ENCODE measurements around the gene MTARC2. TPM values are rescaled to one million over a fixed set of nuclear protein-coding genes. Genes with fewer than 3 reads are reported as not detected.

The MTARC2 gene
- total RNA-seq, 4 donors from 2014 or later, result 20.2 to 26.0 (median 21.1) TPM

DNA sequence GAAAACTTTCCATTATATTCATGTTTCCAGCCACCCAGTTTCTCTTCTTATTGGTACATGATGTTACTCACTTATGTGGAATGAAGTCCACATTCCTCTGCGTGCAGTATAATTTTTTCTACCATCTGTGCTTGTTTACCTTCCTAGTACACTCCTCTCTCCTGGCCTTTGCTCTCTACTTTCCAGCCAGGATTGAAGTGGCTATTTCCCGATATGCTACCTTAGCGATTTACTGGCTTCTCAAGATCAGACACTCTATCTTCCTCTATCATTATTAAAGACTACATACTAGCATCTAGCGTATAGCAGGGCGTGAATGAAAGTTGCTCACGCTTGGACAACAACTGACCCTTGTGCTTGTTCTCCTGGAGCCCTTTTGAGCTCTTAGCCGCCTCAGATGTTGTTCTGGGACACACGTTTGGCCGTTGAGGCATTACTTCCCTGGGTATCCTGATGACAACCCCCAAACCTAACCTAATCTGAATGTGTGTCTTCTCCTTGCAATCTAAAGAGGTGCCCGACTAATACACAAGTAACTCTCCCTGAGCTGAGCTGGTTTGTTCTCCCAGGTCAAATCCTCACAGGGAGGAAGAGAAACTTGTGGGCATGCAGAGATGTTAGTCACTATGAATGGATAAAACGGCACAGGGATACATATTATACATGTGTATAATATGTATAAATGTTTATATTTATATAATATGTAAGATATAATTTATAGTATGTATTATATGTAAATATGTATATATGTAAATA, 13.4 kb upstream of the MTARC2 start:
- TF ChIP-seq, protein P1, sequence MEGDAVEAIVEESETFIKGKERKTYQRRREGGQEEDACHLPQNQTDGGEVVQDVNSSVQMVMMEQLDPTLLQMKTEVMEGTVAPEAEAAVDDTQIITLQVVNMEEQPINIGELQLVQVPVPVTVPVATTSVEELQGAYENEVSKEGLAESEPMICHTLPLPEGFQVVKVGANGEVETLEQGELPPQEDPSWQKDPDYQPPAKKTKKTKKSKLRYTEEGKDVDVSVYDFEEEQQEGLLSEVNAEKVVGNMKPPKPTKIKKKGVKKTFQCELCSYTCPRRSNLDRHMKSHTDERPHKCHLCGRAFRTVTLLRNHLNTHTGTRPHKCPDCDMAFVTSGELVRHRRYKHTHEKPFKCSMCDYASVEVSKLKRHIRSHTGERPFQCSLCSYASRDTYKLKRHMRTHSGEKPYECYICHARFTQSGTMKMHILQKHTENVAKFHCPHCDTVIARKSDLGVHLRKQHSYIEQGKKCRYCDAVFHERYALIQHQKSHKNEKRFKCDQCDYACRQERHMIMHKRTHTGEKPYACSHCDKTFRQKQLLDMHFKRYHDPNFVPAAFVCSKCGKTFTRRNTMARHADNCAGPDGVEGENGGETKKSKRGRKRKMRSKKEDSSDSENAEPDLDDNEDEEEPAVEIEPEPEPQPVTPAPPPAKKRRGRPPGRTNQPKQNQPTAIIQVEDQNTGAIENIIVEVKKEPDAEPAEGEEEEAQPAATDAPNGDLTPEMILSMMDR (IDR thresholded peaks at IDR 0.05; ENCODE audit: low read depth), result no peak

DNA sequence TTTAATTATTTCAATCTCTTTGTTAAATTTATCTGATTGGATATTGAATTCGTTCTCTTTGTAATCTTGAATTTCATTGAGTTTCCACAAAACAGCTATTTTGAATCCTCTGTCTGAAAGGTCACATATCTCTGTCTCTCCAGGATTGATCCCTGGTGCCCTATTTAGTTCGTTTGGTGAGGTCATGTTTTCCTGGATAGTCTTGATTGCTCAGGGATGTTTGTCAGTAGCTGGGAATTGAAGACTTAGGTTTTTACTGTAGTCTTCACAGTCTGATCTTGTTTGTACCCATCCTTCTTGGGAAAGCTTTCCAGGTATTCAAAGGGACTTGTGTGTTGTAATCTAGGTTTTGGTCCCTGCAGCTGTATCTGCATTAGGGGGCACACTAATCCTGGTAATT, 6.8 kb upstream of the MTARC2 start:
- TF ChIP-seq, protein P1 (IDR thresholded peaks at IDR 0.05; ENCODE audit: low read depth), result no peak

DNA sequence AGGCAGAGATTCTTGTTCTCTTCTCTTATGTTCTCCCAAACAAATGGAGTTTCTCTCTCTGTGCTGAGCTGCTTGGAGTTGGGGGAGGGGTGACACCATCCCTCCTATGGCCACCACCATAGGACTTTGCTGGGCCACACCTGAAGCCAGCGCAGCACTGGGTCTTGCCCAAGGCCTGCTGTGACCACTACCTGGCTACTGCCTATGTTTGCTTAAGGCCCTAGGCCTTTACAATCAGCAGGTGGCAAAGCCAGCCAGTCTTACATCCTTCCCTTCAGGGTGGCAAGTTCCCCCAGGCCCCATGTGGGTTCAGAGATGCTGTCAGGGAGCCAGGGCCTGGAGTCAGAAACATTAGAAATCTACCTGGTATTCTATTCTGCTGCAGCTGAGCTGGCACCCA, 6.3 kb upstream of the MTARC2 start:
- TF ChIP-seq, protein P1 (IDR thresholded peaks at IDR 0.05; ENCODE audit: low read depth), result no peak

DNA sequence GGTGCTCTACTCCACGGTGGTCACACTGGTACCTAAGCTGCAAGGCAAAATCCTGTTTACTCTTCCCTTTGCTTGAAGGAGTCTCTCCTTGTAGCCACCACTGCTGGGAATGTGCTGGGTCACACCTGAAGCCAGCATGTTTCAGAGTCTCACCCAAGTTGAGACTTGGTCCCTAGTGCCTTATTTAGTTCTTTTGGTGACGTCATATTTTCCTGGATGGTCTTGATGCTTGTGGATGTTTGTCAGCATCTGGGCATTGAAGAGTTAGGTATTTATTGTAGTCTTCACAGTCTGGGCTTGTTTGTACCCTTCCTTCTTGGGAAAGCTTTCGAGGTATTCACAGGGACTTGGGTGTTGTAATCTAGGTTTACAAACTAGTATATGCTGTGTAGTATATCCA, 5.6 kb upstream of the MTARC2 start:
- TF ChIP-seq, protein P1 (IDR thresholded peaks at IDR 0.05; ENCODE audit: low read depth), result no peak

DNA sequence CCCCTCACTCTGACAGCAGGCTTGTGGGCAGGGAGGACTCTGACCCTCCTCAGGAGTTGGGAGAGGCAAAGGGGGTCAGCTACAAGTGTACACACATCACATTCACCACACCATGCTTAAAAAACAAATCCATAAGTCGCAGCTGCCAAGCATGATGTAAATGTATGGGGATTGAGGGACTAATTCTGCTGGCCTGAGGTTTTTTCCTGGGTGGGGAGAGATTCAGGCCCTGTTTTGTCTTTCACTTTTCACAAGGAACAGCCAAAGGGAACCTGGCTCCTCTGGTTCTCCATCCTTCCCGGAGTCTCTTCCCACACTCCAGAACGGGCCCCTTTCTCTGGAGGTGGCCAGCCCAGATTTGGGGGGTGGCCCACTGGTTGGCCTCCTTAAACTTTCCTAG, 1.3 kb upstream of the MTARC2 start:
- TF ChIP-seq, protein P1 (IDR thresholded peaks at IDR 0.05; ENCODE audit: low read depth), result no peak

DNA sequence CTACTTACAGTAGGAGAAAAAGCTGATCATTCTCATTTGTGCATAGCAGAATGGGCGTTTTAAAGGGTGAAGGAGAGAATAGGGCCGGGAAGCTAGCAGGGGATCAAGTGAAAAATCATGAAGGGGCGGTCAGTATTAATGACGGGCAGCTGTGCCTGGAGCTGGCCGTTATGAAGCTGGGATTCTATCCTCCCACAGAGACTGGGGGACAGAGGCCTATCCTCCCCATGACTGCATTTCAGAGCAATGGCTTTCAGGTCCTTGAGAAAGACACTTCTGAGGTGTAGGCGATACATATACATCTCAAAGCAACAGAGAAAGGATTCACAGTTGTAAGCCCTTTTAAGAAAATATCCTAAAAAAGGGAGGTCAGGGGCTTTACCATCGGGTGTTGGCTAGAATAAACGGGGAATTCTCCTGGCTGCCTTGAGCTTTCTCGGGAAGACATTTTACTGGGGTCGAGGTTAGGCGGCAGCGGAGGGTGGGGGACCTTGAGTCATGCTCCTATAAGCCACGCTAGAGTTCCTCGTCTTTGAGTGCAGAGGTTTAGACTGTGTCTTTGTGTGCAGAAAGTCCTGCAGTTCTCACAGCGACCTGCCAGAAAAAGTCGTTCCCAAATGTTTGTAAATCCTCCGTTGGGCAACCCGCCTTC, 559 bp upstream of the MTARC2 start:
- TF ChIP-seq, protein P1 (IDR thresholded peaks at IDR 0.05; ENCODE audit: low read depth), result no peak

DNA sequence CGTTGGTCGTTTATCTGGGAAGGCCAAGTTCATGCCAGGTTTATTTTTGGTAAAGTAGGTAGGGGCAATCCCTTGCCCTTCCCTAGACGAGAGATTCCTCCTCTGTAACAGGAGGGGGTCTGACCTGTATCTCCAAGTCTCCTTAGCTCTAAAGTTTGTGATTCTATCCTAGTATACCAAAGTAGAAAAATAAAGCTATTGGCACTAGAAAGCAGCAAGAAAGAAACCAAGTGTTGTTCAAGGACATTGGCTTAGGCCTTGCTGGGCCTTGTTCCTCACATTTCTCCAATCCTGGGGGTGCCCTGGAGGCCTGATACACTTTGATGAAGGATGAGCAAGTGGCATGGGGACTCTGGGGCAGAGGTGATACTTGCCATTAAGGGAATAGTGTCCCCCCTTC, 814 bp downstream of the MTARC2 start:
- TF ChIP-seq, protein P1 (IDR thresholded peaks at IDR 0.05; ENCODE audit: low read depth), result no peak
